Measurements from ENCODE around the gene MRC2. TPM values are rescaled to one million over a fixed set of nuclear protein-coding genes. Genes with fewer than 3 reads are reported as not detected.

The MRC2 gene
- total RNA-seq, 2 experiments from 2014 or later: 6.2 to 8.9 TPM

DNA sequence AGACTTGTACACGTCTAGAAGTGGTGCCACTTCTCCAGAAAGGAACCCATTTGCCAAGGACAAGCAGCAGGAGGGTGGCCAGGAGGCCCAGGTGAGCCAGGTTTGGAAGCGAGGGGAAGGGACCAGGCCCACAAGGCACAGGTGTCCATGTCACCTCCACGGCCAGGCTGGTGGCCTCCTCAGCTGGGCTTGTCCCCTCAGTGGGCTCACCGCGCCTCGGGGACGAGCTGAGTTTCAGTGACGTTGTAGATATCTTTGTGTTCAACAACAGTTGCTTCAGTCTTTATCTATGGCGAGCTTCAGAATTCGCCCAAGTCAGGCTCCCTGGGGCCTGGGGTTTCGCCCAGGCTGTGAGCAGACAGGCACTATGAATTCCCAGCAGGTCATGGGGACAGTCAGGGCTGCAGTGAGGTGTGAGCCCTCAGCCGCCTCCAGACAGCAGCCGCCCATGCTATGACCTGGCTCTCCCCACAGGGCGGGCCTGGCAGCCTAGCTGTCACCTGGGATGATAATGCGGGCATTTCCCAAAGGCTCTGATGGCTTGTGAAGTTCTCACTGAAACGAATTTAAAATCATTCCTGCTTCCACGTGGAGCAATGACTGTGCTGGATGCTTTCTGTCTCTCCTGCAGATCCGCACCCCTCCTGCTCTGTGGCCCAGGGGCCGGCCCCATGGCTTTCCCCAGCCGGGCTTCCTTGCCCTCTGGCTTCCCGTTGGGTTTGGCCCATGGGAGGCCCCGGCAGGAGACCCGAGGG, 89.5 kb downstream of the MRC2 start:
- no peak overlapping the region for H3K4me3 Mint-ChIP-seq
- peaks cover 25% of the 10 kb centered on the region for H3K27me3 Mint-ChIP-seq
- H3K27ac Mint-ChIP-seq: no peak overlapping the region
- no peaks in the 10 kb centered on the region for H3K9me3 Mint-ChIP-seq
- DNase-seq: no peak
- POLR2A ChIA-PET: interaction anchor here (1.0 kb wide), 1 partner anchor 22 kb away, joined by 3 read pairs; no protein-coding TSS in a partner anchor
- no peaks in the 10 kb centered on the region for H3K4me1 Mint-ChIP-seq
- H3K36me3 Mint-ChIP-seq (ENCODE audit: low read depth): no peaks in the 10 kb centered on the region
- CTCF ChIA-PET: no interaction called here

DNA sequence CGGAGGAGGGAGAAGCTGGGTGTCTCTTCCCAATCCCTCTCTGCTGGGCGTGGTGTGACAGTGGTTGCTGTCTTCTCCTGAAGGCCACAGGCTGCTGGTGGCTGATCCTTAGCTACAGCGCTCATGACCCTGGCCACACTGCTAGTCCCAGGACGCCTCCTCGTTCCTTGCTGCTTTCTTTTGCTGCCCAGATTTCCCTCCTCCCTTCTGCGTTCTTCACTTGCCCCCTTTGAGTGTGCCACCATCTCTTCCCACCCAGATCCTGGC, 90.1 kb downstream of the MRC2 start:
- H3K4me3 Mint-ChIP-seq: no peak overlapping the region
- ChIA-PET CTCF (no interaction called here), POLR2A (no interaction called here)
- H3K9me3 Mint-ChIP-seq: no peaks in the 10 kb centered on the region
- H3K27ac Mint-ChIP-seq: no peak overlapping the region
- H3K27me3 Mint-ChIP-seq: peaks cover 29% of the 10 kb centered on the region
- no peak for DNase-seq
- H3K4me1 Mint-ChIP-seq: no peaks in the 10 kb centered on the region
- H3K36me3 Mint-ChIP-seq (ENCODE audit: low read depth): no peaks in the 10 kb centered on the region

DNA sequence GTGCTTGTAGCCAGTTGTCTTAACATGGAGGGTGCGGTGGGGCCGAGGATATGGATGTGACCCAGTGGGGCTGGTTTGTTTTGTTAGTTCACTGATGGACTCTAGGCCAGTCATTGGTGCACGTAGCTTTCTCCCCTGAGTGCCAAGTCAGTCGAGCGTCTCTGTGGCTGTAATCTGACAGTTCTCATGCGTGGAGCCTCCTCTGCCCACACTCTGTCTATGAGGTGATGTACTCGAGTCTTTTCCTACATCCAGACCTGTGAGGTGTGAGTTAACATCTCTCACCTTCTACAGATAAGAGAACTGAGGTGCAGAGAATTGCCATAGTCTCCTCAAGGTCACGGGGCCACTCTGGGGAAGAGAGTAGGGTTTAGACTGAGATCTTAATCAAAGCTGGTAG, 90.4 kb downstream of the MRC2 start:
- no peak for DNase-seq
- Mint-ChIP-seq H3K27me3 (peaks cover 31% of the 10 kb centered on the region), H3K4me3 (no peak overlapping the region), H3K27ac (no peak overlapping the region), H3K4me1 (no peaks in the 10 kb centered on the region), H3K36me3 (ENCODE audit: low read depth) (no peaks in the 10 kb centered on the region), H3K9me3 (no peaks in the 10 kb centered on the region)
- POLR2A ChIA-PET: no interaction called here
- CTCF ChIA-PET: no interaction called here

DNA sequence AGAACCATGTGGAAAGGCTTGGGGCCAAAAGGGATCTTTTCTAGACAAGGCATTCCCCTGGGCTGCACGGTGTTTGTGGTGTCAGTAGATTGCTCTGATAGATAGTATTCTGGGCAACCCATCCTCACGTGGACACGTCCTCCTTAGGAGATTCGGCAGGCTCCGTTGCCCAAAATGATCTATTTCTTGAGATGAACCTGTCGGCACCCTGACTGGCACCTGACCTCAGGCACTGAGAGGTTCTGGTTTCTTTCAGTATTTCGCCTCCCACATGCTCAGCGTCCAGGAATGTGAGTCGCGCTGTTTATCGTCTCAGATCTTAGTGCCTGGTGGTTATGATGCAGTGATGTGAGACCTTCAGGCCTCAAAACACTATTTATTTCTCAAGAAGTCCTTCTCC, 91.0 kb downstream of the MRC2 start:
- Mint-ChIP-seq H3K4me1 (no peaks in the 10 kb centered on the region), H3K36me3 (ENCODE audit: low read depth) (no peaks in the 10 kb centered on the region), H3K4me3 (no peak overlapping the region), H3K9me3 (no peaks in the 10 kb centered on the region), H3K27me3 (peaks cover 31% of the 10 kb centered on the region), H3K27ac (no peak overlapping the region)
- no peak for DNase-seq
- ChIA-PET POLR2A (no interaction called here), CTCF (no interaction called here)

DNA sequence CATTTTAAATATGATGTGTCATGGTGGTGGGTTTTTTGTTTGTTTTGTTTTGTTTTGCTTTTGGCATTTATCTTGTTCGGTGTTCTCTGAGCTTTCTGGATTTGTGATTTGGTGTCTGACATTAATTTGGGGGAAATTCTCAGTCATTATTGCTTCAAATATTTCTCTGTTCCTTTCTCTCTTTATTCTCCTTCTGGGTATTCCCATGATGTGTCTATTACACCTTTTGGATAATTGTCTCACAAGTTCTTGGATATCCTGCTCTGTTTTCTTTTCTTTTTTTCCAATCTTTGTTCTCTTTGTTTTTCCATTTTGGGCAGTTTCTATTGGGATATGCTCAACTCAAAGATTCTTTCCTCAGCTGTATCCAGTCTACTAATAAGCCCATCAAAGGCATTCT, 92.1 kb downstream of the MRC2 start:
- ChIA-PET POLR2A (no interaction called here), CTCF (no interaction called here)
- DNase-seq: no peak
- no peaks in the 10 kb centered on the region for H3K36me3 Mint-ChIP-seq (ENCODE audit: low read depth)
- H3K4me1 Mint-ChIP-seq: peaks cover 10% of the 10 kb centered on the region
- H3K27me3 Mint-ChIP-seq: peaks cover 41% of the 10 kb centered on the region
- H3K4me3 Mint-ChIP-seq: no peak overlapping the region
- H3K27ac Mint-ChIP-seq: no peak overlapping the region
- no peaks in the 10 kb centered on the region for H3K9me3 Mint-ChIP-seq

DNA sequence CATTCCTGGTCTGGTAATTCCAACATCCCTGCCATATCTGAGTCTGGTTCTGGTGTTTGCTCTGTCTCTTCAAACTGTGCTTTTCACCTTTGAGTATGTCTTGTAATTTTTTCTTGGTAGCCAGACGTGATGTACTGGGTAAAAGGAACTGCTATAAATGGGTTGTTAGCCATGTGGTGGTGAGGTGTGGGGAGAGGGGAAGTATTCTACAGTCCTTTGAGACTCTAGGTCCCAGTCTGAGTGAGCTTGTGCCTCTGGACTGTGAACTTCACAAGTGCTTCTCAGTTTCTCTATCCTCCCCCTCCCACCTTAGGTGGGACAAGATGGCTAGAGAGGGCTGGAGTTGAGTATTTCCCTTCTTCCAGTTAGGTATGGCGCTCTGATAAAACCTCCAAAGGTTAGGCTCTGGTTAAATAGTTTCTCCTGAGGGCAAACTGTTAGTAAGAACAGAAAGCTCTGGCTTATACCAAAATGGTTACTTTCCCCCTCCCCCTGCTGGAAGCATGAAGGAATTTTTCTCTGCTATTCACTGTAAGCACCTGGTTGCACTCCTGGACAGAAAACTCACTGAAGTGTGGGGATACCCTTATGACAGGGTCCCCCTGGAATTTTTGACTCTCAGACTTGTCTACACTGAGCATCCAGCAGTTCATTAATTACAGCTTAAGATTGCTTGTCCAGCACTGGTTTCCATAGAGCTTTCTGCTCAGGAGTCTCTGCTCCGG, 92.8 kb downstream of the MRC2 start:
- Mint-ChIP-seq H3K27me3 (peaks cover 46% of the 10 kb centered on the region), H3K4me1 (peaks cover 16% of the 10 kb centered on the region), H3K4me3 (no peak overlapping the region), H3K36me3 (ENCODE audit: low read depth) (no peaks in the 10 kb centered on the region), H3K9me3 (no peaks in the 10 kb centered on the region), H3K27ac (no peak overlapping the region)
- ChIA-PET POLR2A (no interaction called here), CTCF (interaction anchor here (0.7 to 1.1 kb wide), 2 partner anchors 60 to 321 kb away, joined by 3 to 4 read pairs; no protein-coding TSS in a partner anchor)
- no peak for DNase-seq

DNA sequence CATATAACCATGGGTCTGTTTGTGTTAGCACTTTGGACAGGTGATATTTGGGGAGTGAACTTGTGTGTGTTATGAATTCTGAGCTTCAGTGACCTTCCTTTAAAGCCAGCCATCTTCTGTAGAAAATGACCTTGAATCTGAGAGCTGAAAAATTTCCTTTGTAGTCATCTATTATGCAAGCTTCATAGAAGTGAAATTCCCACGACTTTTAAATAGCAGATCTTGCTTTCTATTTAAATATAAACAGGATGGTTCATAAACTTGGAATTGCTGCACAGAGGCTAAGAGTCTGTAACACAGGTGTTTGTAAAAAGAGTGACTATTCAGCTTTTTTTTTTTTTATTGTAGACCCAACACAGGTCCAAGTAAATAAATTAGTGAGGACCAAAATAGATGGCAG, 95.2 kb downstream of the MRC2 start:
- Mint-ChIP-seq H3K27me3 (peaks cover 62% of the 10 kb centered on the region), H3K4me1 (peaks cover 16% of the 10 kb centered on the region), H3K27ac (no peak overlapping the region), H3K9me3 (no peaks in the 10 kb centered on the region), H3K36me3 (ENCODE audit: low read depth) (no peaks in the 10 kb centered on the region), H3K4me3 (no peak overlapping the region)
- ChIA-PET CTCF (interaction anchor here (0.7 kb wide), 1 partner anchor 172 kb away, joined by 4 read pairs; no protein-coding TSS in a partner anchor), POLR2A (no interaction called here)
- no peak for DNase-seq

DNA sequence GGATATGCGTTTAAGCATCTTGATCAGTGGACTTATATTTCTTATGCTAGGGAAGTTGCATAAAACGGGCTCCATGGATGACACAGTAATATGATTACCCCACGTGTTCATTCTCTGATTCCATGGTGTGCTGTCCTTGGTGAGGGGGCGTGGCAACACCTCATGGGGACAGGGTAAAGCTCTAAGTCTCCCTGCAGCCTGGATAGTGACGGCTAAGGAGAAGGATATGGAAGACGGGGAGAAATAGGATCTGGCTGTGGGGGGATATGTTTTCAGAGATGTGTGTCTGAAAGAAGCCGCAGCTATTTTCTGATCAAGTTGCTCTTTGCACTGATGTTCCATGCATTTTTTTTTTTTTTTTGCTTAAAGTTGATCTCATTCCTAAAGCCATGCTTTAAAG, 96.4 kb downstream of the MRC2 start:
- H3K9me3 Mint-ChIP-seq: no peaks in the 10 kb centered on the region

DNA sequence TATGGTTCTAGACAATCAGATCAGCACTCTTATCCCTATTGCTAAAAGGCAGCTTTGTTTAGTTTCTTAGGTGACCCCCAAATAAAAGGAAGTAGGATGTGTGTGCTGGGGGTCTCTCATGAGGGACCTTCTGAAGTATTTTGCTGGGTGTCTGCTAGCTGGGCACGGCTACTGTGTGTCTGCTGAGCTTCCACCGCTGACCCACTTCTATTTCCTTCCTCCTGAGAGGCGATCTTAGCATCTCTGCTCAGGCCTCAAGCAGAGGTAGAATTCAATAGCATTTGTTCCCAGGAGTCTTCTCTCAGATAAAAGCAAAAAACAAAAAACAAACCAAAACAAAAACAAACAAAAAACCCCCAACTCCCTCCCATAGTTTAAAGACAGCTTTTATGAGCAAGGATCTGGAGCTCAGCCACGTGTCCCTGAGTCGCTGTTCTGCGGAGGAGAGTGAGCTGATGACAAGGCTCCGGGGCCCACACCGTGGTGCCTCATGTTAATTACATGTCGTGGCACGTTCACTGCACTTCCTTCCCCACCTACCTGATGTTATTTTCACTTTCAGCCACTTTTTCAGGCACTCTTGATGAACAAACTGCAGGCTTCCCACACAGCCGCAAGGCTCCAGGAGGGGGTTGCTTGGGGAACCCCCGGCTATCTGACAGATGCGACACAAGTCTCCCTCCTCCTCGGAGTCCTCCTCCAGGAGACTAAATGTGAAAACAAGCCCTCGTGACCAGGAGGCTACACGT, 97.1 kb downstream of the MRC2 start:
- Mint-ChIP-seq H3K9me3 (no peaks in the 10 kb centered on the region), H3K4me3 (peak overlapping the region; percentile 65), H3K27ac (peak overlapping the region; percentile 74), H3K36me3 (ENCODE audit: low read depth) (no peaks in the 10 kb centered on the region), H3K27me3 (peaks cover 59% of the 10 kb centered on the region), H3K4me1 (peaks cover 16% of the 10 kb centered on the region)
- CTCF ChIA-PET: interaction anchor here (1.3 kb wide), 1 partner anchor 21 kb away, joined by 6 read pairs; no protein-coding TSS in a partner anchor
- DNase-seq: peak; percentile 74
- POLR2A ChIA-PET: interaction anchor here (0.9 kb wide), 1 partner anchor 52 kb away, joined by 3 read pairs; no protein-coding TSS in a partner anchor

More for the DNA sequence above, 96.4 kb downstream of the MRC2 start:
- H3K36me3 Mint-ChIP-seq (ENCODE audit: low read depth): no peaks in the 10 kb centered on the region
- CTCF ChIA-PET: interaction anchor here (1.3 kb wide), 1 partner anchor 20 kb away, joined by 6 read pairs; no protein-coding TSS in a partner anchor
- H3K4me3 Mint-ChIP-seq: no peak overlapping the region
- POLR2A ChIA-PET: interaction anchor here (0.9 kb wide), 1 partner anchor 51 kb away, joined by 3 read pairs; no protein-coding TSS in a partner anchor
- DNase-seq: no peak
- H3K4me1 Mint-ChIP-seq: peaks cover 16% of the 10 kb centered on the region
- H3K27me3 Mint-ChIP-seq: peaks cover 66% of the 10 kb centered on the region
- H3K27ac Mint-ChIP-seq: no peak overlapping the region

DNA sequence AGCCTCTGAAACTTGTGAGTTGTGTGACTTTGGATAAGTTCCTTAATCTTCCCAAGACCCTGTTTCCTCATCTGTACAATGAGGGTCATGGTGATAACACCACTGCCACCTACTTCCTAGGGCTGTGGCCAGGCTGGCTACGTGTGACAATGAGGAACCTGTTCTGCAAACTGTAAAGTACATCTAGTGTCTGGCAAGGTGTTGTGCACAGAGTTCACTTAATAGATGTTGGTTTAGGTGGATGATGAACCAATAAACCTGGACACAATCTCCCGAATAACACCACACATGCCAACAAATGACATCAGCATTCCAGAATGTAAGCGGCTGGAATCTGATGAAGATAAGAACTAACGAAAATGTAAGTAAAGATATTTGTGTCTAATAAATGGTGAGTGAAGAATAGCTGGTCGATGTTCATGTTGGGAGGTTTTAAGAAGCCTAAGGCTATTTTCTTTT, 98.3 kb downstream of the MRC2 start:
- Mint-ChIP-seq H3K27ac (no peak overlapping the region), H3K27me3 (peaks cover 53% of the 10 kb centered on the region), H3K9me3 (no peaks in the 10 kb centered on the region), H3K4me1 (peaks cover 16% of the 10 kb centered on the region), H3K4me3 (no peak overlapping the region), H3K36me3 (ENCODE audit: low read depth) (no peaks in the 10 kb centered on the region)
- DNase-seq: no peak
- POLR2A ChIA-PET: no interaction called here
- CTCF ChIA-PET: no interaction called here

DNA sequence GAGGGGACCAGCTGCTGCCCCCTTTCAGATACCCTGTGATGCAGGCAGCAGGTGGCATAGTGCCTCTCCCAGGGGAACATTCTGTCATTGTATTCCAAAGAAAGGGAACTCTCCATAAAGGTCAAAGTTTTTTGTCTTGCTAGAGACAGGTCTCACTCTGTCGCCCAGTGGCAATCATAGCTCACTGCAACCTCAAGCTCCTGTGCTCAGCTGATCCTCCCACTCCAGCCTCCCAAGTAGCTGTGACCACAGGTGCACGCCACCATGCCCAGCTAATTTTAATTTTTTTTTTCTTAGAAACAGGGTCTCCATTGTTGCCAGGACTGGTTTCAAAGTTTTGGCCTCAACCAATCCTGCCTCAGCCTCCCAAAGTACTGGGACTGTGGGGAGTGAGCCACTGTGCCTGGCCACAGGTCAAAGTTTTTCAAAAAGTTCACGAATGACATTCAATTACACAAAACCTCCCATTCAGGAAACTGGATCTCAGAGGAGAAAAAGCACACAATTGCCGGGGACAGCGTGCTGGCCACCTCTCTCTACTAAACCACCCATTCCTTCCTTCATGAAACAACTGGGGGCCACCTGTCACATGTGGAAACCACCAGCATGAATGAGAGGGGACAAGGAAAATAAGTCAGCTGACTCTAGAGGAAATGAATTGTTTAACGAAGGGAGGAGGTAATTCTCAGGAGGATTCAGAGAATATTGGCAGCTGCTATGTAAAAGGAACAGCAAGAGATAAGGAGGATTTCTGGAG, 100.6 kb downstream of the MRC2 start:
- Mint-ChIP-seq H3K4me1 (peaks cover 16% of the 10 kb centered on the region), H3K9me3 (no peaks in the 10 kb centered on the region), H3K36me3 (ENCODE audit: low read depth) (no peaks in the 10 kb centered on the region), H3K27ac (no peak overlapping the region), H3K27me3 (peaks cover 49% of the 10 kb centered on the region), H3K4me3 (no peak overlapping the region)
- CTCF ChIA-PET: no interaction called here
- no peak for DNase-seq
- POLR2A ChIA-PET: no interaction called here

DNA sequence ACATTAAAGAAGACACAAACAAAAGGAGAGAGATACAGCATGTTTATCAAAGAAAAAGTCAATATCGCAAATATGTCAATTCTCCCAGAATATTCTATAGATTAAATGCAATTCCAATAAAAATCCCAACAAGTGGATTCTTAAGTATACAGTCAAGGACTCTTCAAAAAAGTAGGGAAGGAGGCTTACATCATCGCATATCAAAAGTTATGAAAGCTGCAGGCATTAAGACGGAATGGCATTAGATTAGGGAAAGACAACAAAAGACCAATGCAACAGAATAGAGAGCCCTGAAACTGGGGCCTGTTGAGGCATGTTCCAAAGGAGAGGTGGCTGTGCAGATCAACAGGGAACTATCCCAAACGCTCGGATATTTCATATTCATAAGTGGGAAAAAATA, 104.7 kb downstream of the MRC2 start:
- no peaks in the 10 kb centered on the region for H3K36me3 Mint-ChIP-seq (ENCODE audit: low read depth)
- no peak overlapping the region for H3K27ac Mint-ChIP-seq
- no peak overlapping the region for H3K4me3 Mint-ChIP-seq
- DNase-seq: no peak
- no peaks in the 10 kb centered on the region for H3K9me3 Mint-ChIP-seq
- CTCF ChIA-PET: no interaction called here
- H3K4me1 Mint-ChIP-seq: no peaks in the 10 kb centered on the region
- POLR2A ChIA-PET: no interaction called here
- H3K27me3 Mint-ChIP-seq: peaks cover 44% of the 10 kb centered on the region

All from activated CD4-positive, alpha-beta memory T cell treated with anti-CD3 and anti-CD28 coated beads, Interleukin-2, amount 10 ng/mL, durations not matched to agents 7 days and 5 days (primary cell).